SK-N-SH (cell line): Measurements from ENCODE around the gene PTGFR. TPM values are rescaled to one million over a fixed set of nuclear protein-coding genes. Genes with fewer than 3 reads are reported as not detected.

Source experiments
- CTCF ChIA-PET: fragments of 300-600, 350-600 bp; formaldehyde crosslinking; extraction: SDS; loops from one replicate; lab custom pipeline; 2021; lab: Yijun Ruan, JAX
- POLR2A ChIA-PET: fragments of 350-600 bp; sonication (Branson Sonifier 250); formaldehyde crosslinking; extraction: SDS; loops from one replicate; lab custom pipeline; 2020; ENCODE audit warnings: antibody characterized with exemption, inconsistent platforms; lab: Yijun Ruan, JAX
- DNase-seq: peaks from one replicate; pipeline ENCODE4 v3.0.0; 2012
- H2AFZ ChIP-seq: fragments of 200-600 bp; sonication (generic); 2 replicates; pipeline ENCODE4 v1.8.1; 2016; ENCODE audit warnings: antibody characterized with exemption, mild to moderate bottlenecking, low read depth
- H3F3A ChIP-seq: fragments of 200-600 bp; sonication (generic); replicated peaks from 2 replicates; pipeline ENCODE3; 2016; ENCODE audit warnings: antibody characterized with exemption, mild to moderate bottlenecking; ENCODE audit not compliant: insufficient read depth
- H3K27ac ChIP-seq, 2 experiments: fragments of 200-500 bp in 1 of 2; fragments of 200-600 bp in 1 of 2; sonication (Bioruptor generic) in 1 of 2; sonication (generic), shearing (Covaris generic) in 1 of 2; 2 replicates each; pipeline versions ENCODE4 v1.5.1 to v1.6.1; 2014 to 2016; ENCODE audit warnings: low read depth in 2 of 2, inconsistent platforms in 1 of 2, low read length in 1 of 2, mild to moderate bottlenecking in 1 of 2, mixed read lengths in 1 of 2
- H3K27me3 ChIP-seq: fragments of 200-600 bp; sonication (generic), shearing (Covaris generic); 2 replicates; pipeline ENCODE4 v1.6.1; 2016; ENCODE audit warnings: mixed run types; ENCODE audit not compliant: insufficient read depth
- H3K36me3 ChIP-seq, 2 experiments: fragments of 200-500 bp in 1 of 2; fragments of 200-600 bp in 1 of 2; sonication (Bioruptor generic) in 1 of 2; sonication (generic) in 1 of 2; replicated peaks in 1 of 2; 2 replicates each; pipeline versions ENCODE3 to v1.5.1; 2014 to 2016; ENCODE audit warnings: low read length in 1 of 2, mild to moderate bottlenecking in 1 of 2; ENCODE audit not compliant: insufficient read depth in 2 of 2, control insufficient read depth in 1 of 2
- H3K4me1 ChIP-seq, 2 experiments: fragments of 200-500 bp in 1 of 2; fragments of 200-600 bp in 1 of 2; sonication (Bioruptor generic) in 1 of 2; sonication (generic), shearing (Covaris generic) in 1 of 2; 2 replicates each; pipeline versions ENCODE4 v1.5.1 to v1.6.1; 2014 to 2016; ENCODE audit warnings: low read depth in 1 of 2, low read length in 1 of 2, mixed run types in 1 of 2; ENCODE audit not compliant: insufficient read depth in 2 of 2, control insufficient read depth in 1 of 2
- H3K4me2 ChIP-seq: fragments of 200-600 bp; sonication (generic), shearing (Covaris generic); 2 replicates; pipeline ENCODE4 v1.6.1; 2017; ENCODE audit warnings: mixed run types
- H3K4me3 ChIP-seq, 2 experiments: fragments of 200-500 bp in 1 of 2; fragments of 200-600 bp in 1 of 2; sonication (Bioruptor generic) in 1 of 2; sonication (generic), shearing (Covaris generic) in 1 of 2; 2 replicates each; pipeline versions ENCODE4 v1.5.1 to v1.8.1; 2014 to 2016; ENCODE audit warnings: low read depth in 2 of 2, inconsistent platforms in 1 of 2, low read length in 1 of 2, mild to moderate bottlenecking in 1 of 2, mixed read lengths in 1 of 2, moderate library complexity in 1 of 2
- H3K79me2 ChIP-seq: fragments of 200-600 bp; sonication (generic); 2 replicates; pipeline ENCODE4 v1.8.1; 2017; ENCODE audit warnings: mild to moderate bottlenecking; ENCODE audit not compliant: insufficient read depth
- H3K9ac ChIP-seq: fragments of 200-600 bp; sonication (generic); 2 replicates; pipeline ENCODE4 v1.6.1; 2017; ENCODE audit warnings: mixed run types
- H3K9me2 ChIP-seq: fragments of 200-600 bp; sonication (generic); 2 replicates; pipeline ENCODE4 v1.6.1; 2017; ENCODE audit warnings: mixed run types
- H3K9me3 ChIP-seq: fragments of 200-600 bp; sonication (generic); 2 replicates; pipeline ENCODE4 v1.6.1; 2017; ENCODE audit warnings: mixed run types, mild to moderate bottlenecking, moderate library complexity
- H4K20me1 ChIP-seq: fragments of 200-600 bp; sonication (generic); 2 replicates; pipeline ENCODE4 v1.6.1; 2017; ENCODE audit warnings: mild to moderate bottlenecking, mixed run types; ENCODE audit not compliant: insufficient read depth
- CHD2 ChIP-seq: fragments of 150-350 bp; IDR thresholded peaks from 2 replicates; pipeline ENCODE4 v1.6.1; 2018; ENCODE audit warnings: low read length; ENCODE audit not compliant: partially characterized antibody
- ELF1 ChIP-seq: IDR thresholded peaks from 2 replicates; pipeline ENCODE4 v1.4.0; 2012
- EZH2phosphoT487 ChIP-seq: fragments of 200-600 bp; sonication (generic); IDR thresholded peaks from 2 replicates; pipeline ENCODE4 v1.6.1; 2017; ENCODE audit warnings: low read depth, mixed run types, mild to moderate bottlenecking, antibody characterized with exemption, moderate library complexity, borderline replicate concordance
- FOXM1 ChIP-seq: IDR thresholded peaks from 2 replicates; pipeline ENCODE4 v1.4.0; 2012; ENCODE audit warnings: low read depth, mild to moderate bottlenecking
- MAX ChIP-seq: IDR thresholded peaks from 2 replicates; pipeline ENCODE4 v1.4.0; 2012; ENCODE audit warnings: low read depth
- MEF2A ChIP-seq: IDR thresholded peaks from 2 replicates; pipeline ENCODE4 v1.4.0; 2012; ENCODE audit warnings: low read depth, borderline replicate concordance
- MXI1 ChIP-seq: IDR thresholded peaks from 2 replicates; pipeline ENCODE4 v1.6.1; 2012; ENCODE audit warnings: mild to moderate bottlenecking, low read depth, low read length, improper control_type of control experiment
- NRF1 ChIP-seq: IDR thresholded peaks from 2 replicates; pipeline ENCODE4 v1.6.1; 2012; ENCODE audit warnings: low read depth, mild to moderate bottlenecking, low read length
- RAD21 ChIP-seq: IDR thresholded peaks from 2 replicates; pipeline ENCODE4 v1.6.1; 2012; ENCODE audit warnings: mild to moderate bottlenecking, low read length
- RXRA ChIP-seq: IDR thresholded peaks from 2 replicates; pipeline ENCODE4 v1.4.0; 2012; ENCODE audit warnings: low read depth, mild to moderate bottlenecking, borderline replicate concordance
- SIN3A ChIP-seq: IDR thresholded peaks from 2 replicates; pipeline ENCODE4 v1.6.1; 2012; ENCODE audit warnings: low read depth, mild to moderate bottlenecking, low read length, moderate library complexity, borderline replicate concordance
- TAF1 ChIP-seq: IDR thresholded peaks from 2 replicates; pipeline ENCODE4 v1.6.1; 2012; ENCODE audit warnings: low read depth, mild to moderate bottlenecking, low read length, moderate library complexity, borderline replicate concordance
- TCF12 ChIP-seq: IDR thresholded peaks from 2 replicates; pipeline ENCODE4 v1.4.0; 2012
- USF1 ChIP-seq: IDR thresholded peaks from 2 replicates; pipeline ENCODE4 v1.4.0; 2012; ENCODE audit warnings: low read depth, borderline replicate concordance
- USF2 ChIP-seq: fragments of 150-350 bp; IDR thresholded peaks from 2 replicates; pipeline ENCODE4 v1.6.1; 2017; ENCODE audit warnings: antibody characterized with exemption, low read length, low read depth, borderline replicate concordance
- WGBS: methylation state at CpG from one replicate; pipeline ENCODE4 v1.1.6; 2017; ENCODE audit warnings: low lambda C conversion rate; 5-methylcytosine and 5-hydroxymethylcytosine counted together
- polyA plus RNA-seq, 3 experiments: library from polyadenylated mRNA; depleted of rRNA; stranded (reverse); fragments of >200 nt; gene quantifications; 2 replicates each; pipeline ENCODE4 v1.2.3, GENCODE V29; 2012
- TF ChIP-seq, protein P1 (sequence below): IDR thresholded peaks from 2 replicates; pipeline ENCODE4; 2012
- TF ChIP-seq, protein P2 (sequence below): IDR thresholded peaks from 2 replicates; pipeline ENCODE4 v1.6.1; 2012; ENCODE audit warnings: mild to moderate bottlenecking, low read depth, low read length, moderate library complexity

PTGFR gene
- polyA plus RNA-seq, 1 of the 3 experiments (the other 2 are of a cell fraction): 2.2 TPM

DNA sequence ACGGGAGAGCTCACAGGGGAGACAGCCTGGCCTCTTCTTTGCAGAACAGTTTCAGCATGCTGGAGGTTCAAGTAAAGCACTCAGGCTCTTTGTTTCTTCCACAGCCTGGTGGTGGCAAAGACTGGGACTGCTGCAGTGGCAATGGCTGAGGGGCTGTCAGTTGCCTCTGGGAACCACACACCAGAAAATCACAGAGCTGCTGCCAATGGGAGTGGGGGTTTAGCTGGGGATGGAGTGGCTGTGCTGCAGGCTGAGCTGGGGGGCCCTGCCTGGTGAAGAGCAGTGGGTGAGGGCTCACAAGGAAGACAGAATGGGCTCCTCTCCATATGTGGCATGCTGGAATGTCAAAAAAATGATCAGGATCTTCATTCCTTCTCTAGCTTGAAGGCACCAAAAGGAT lies 25.6 kb upstream of the PTGFR start:
- 0% methylated on average over 1 of the region's 1 CpG for WGBS
- H2AFZ ChIP-seq: no peak overlapping the region
- DNase-seq: no peak
- TF ChIP-seq NRF1 (no peak), TAF1 (no peak), CHD2 (no peak), SIN3A (no peak), FOXM1 (no peak), MXI1 (no peak), USF2 (no peak), RXRA (no peak), ELF1 (no peak)
- TF ChIP-seq, all 33 proteins: peak for 0
- H3K9ac ChIP-seq: no peak overlapping the region
- H3K4me1 ChIP-seq: no peaks in the 10 kb centered on the region
- H3K27me3 ChIP-seq: no peaks in the 10 kb centered on the region
- ChIA-PET CTCF (interaction anchor here (1.0 to 1.1 kb wide), 2 partner anchors 12 to 320 kb away, joined by 3 to 4 read pairs; no protein-coding TSS in a partner anchor), POLR2A (no interaction called here)
- no peaks in the 10 kb centered on the region for H3K36me3 ChIP-seq
- no peaks in the 10 kb centered on the region for H3F3A ChIP-seq
- H4K20me1 ChIP-seq: no peaks in the 10 kb centered on the region
- H3K79me2 ChIP-seq: no peaks in the 10 kb centered on the region
- no peak overlapping the region for H3K27ac ChIP-seq
- no peaks in the 10 kb centered on the region for H3K9me3 ChIP-seq
- H3K4me2 ChIP-seq: no peak overlapping the region
- H3K9me2 ChIP-seq: no peaks in the 10 kb centered on the region
- H3K4me3 ChIP-seq: no peak overlapping the region

DNA sequence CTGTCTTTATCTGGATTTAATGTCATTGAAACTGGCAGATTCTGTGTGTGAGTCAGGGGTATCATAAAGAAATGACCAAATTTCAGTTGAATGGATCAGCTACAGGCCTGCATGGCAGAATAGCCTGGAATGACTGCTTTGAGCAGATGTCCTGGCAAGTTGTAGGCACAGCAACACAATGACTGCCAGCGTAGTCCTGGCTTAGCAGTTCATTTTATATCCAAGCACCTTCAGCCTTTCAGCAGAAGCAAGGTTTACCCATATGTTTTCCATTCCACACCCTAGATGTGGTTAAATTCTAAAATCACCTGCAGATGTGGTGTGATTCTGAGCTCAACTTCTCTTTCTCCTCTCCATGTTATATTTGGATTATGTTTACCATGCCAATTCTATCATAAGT lies 22.3 kb upstream of the PTGFR start:
- Histone ChIP-seq H2AFZ (no peak overlapping the region), H3K79me2 (no peaks in the 10 kb centered on the region), H3K27ac (no peak overlapping the region), H3K4me1 (no peaks in the 10 kb centered on the region), H3F3A (no peaks in the 10 kb centered on the region), H3K9me2 (no peaks in the 10 kb centered on the region), H3K9me3 (no peaks in the 10 kb centered on the region), H4K20me1 (no peaks in the 10 kb centered on the region), H3K4me2 (no peak overlapping the region), H3K27me3 (no peaks in the 10 kb centered on the region), H3K9ac (no peak overlapping the region), H3K36me3 (no peaks in the 10 kb centered on the region), H3K4me3 (no peak overlapping the region)
- ChIA-PET CTCF (interaction anchor here (1.0 kb wide), 1 partner anchor 10 kb away, joined by 3 read pairs; no protein-coding TSS in a partner anchor), POLR2A (no interaction called here)
- WGBS: 82% methylated on average over 1 of the region's 1 CpG
- TF ChIP-seq EZH2phosphoT487: no peak
- TF ChIP-seq USF1: no peak
- TF ChIP-seq, protein P1, sequence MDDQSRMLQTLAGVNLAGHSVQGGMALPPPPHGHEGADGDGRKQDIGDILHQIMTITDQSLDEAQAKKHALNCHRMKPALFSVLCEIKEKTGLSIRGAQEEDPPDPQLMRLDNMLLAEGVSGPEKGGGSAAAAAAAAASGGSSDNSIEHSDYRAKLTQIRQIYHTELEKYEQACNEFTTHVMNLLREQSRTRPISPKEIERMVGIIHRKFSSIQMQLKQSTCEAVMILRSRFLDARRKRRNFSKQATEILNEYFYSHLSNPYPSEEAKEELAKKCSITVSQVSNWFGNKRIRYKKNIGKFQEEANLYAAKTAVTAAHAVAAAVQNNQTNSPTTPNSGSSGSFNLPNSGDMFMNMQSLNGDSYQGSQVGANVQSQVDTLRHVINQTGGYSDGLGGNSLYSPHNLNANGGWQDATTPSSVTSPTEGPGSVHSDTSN: no peak
- no peak for TF ChIP-seq MAX
- no peak for TF ChIP-seq RAD21
- no peak for TF ChIP-seq MEF2A
- TF ChIP-seq, protein P2, sequence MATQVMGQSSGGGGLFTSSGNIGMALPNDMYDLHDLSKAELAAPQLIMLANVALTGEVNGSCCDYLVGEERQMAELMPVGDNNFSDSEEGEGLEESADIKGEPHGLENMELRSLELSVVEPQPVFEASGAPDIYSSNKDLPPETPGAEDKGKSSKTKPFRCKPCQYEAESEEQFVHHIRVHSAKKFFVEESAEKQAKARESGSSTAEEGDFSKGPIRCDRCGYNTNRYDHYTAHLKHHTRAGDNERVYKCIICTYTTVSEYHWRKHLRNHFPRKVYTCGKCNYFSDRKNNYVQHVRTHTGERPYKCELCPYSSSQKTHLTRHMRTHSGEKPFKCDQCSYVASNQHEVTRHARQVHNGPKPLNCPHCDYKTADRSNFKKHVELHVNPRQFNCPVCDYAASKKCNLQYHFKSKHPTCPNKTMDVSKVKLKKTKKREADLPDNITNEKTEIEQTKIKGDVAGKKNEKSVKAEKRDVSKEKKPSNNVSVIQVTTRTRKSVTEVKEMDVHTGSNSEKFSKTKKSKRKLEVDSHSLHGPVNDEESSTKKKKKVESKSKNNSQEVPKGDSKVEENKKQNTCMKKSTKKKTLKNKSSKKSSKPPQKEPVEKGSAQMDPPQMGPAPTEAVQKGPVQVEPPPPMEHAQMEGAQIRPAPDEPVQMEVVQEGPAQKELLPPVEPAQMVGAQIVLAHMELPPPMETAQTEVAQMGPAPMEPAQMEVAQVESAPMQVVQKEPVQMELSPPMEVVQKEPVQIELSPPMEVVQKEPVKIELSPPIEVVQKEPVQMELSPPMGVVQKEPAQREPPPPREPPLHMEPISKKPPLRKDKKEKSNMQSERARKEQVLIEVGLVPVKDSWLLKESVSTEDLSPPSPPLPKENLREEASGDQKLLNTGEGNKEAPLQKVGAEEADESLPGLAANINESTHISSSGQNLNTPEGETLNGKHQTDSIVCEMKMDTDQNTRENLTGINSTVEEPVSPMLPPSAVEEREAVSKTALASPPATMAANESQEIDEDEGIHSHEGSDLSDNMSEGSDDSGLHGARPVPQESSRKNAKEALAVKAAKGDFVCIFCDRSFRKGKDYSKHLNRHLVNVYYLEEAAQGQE: no peak
- no peak for TF ChIP-seq TCF12
- no peak for TF ChIP-seq RXRA
- no peak for DNase-seq
